Ishikawa (cell line): ENCODE measurements around the gene CDYL2.

Experiments
- CEBPB ChIP-seq: IDR thresholded peaks from 2 replicates; pipeline ENCODE4 v1.6.1; 2012
- CREB1 ChIP-seq: IDR thresholded peaks from 2 replicates; pipeline ENCODE4 v1.6.1; 2012; ENCODE audit warnings: low read depth
- EP300 ChIP-seq: IDR thresholded peaks from 2 replicates; pipeline ENCODE4 v1.6.1; 2012; ENCODE audit warnings: borderline replicate concordance
- NFIC ChIP-seq: IDR thresholded peaks from 2 replicates; pipeline ENCODE4 v1.6.1; 2012
- RAD21 ChIP-seq: IDR thresholded peaks from 2 replicates; pipeline ENCODE4 v1.6.1; 2012; ENCODE audit warnings: low read depth
- TAF1 ChIP-seq: IDR thresholded peaks from 2 replicates; pipeline ENCODE4 v1.6.1; 2012; ENCODE audit warnings: low read depth, mild to moderate bottlenecking
- TEAD4 ChIP-seq: IDR thresholded peaks from 2 replicates; pipeline ENCODE4 v1.6.1; 2012
- YY1 ChIP-seq: IDR thresholded peaks from 2 replicates; pipeline ENCODE4 v1.6.1; 2012; ENCODE audit warnings: low read depth
- ZBTB7A ChIP-seq: IDR thresholded peaks from 2 replicates; pipeline ENCODE4 v1.6.1; 2012; ENCODE audit warnings: low read depth
- TF ChIP-seq, protein P1 (sequence below): IDR thresholded peaks from 2 replicates; pipeline ENCODE4 v1.6.1; 2012; ENCODE audit warnings: low read depth, mild to moderate bottlenecking
- TF ChIP-seq, protein P2 (sequence below): IDR thresholded peaks from 2 replicates; pipeline ENCODE4 v1.6.1; 2012

DNA sequence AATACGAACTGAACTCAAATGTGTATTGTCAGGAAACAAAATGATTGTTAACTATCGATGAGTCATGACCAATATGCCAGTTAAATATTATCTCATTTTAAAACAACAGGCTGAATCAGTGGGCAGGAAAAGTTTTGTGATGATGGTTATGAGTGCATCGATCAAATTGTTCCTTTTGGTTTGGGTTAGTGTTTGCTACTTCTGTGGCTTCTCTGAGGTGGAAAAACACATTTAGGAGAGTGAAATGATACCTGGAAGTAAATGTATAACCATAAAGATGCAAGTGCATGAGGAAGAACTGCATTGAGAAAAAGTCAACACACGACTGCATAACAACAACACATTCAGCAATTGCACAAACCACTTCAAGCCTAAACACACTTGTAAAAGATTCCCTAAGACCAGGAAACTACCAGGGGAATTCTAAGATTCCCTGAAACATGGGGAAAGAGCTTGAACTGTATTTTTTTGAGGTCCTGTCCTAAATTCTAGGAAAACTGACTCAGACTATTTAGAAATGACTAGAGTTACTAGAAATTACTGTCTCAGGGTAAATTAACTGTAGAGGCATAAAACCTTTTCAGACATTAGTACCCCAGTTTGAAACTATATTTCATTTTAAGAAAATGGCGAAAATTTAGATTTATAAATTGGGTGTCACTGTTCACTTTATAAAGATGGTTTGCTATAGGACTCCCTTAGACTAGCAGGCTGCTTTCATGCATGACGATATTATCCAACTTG lies 44.8 kb downstream of the CDYL2 start:
- no peak for TF ChIP-seq YY1
- no peak for TF ChIP-seq ZBTB7A
- TF ChIP-seq EP300, result no peak
- TF ChIP-seq RAD21, result no peak
- TF ChIP-seq TAF1, result no peak
- TF ChIP-seq NFIC, result no peak
- TF ChIP-seq, protein P1, sequence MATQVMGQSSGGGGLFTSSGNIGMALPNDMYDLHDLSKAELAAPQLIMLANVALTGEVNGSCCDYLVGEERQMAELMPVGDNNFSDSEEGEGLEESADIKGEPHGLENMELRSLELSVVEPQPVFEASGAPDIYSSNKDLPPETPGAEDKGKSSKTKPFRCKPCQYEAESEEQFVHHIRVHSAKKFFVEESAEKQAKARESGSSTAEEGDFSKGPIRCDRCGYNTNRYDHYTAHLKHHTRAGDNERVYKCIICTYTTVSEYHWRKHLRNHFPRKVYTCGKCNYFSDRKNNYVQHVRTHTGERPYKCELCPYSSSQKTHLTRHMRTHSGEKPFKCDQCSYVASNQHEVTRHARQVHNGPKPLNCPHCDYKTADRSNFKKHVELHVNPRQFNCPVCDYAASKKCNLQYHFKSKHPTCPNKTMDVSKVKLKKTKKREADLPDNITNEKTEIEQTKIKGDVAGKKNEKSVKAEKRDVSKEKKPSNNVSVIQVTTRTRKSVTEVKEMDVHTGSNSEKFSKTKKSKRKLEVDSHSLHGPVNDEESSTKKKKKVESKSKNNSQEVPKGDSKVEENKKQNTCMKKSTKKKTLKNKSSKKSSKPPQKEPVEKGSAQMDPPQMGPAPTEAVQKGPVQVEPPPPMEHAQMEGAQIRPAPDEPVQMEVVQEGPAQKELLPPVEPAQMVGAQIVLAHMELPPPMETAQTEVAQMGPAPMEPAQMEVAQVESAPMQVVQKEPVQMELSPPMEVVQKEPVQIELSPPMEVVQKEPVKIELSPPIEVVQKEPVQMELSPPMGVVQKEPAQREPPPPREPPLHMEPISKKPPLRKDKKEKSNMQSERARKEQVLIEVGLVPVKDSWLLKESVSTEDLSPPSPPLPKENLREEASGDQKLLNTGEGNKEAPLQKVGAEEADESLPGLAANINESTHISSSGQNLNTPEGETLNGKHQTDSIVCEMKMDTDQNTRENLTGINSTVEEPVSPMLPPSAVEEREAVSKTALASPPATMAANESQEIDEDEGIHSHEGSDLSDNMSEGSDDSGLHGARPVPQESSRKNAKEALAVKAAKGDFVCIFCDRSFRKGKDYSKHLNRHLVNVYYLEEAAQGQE, result no peak
- no peak for TF ChIP-seq CREB1
- TF ChIP-seq CEBPB, result no peak
- TF ChIP-seq TEAD4, result no peak
- TF ChIP-seq, protein P2, sequence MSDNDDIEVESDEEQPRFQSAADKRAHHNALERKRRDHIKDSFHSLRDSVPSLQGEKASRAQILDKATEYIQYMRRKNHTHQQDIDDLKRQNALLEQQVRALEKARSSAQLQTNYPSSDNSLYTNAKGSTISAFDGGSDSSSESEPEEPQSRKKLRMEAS, result no peak
